GM10248 (cell line): ENCODE data around the gene RUSF1.

Source experiments
- CTCF ChIA-PET: fragments of 300-600 bp; sonication (Branson Sonifier 250); formaldehyde crosslinking; extraction: SDS; loops from one replicate; lab custom pipeline; 2021; ENCODE audit warnings: antibody characterized with exemption; lab: Yijun Ruan, JAX
- POLR2A ChIA-PET: fragments of 350-650 bp; sonication (Branson Sonifier 250); formaldehyde crosslinking; extraction: SDS; loops from one replicate; lab custom pipeline; 2020; ENCODE audit warnings: antibody characterized with exemption; lab: Yijun Ruan, JAX
- DNase-seq: peaks from one replicate; pipeline ENCODE4 v3.0.0; 2012; ENCODE audit errors: extremely low spot score
- TF ChIP-seq, protein P1 (sequence below): IDR thresholded peaks from 2 replicates; pipeline ENCODE4 v1.5.1; 2012; ENCODE audit warnings: mild to moderate bottlenecking, low read depth; ENCODE audit errors: extremely low read depth, missing control alignments, control extremely low read depth

The RUSF1 gene

DNA sequence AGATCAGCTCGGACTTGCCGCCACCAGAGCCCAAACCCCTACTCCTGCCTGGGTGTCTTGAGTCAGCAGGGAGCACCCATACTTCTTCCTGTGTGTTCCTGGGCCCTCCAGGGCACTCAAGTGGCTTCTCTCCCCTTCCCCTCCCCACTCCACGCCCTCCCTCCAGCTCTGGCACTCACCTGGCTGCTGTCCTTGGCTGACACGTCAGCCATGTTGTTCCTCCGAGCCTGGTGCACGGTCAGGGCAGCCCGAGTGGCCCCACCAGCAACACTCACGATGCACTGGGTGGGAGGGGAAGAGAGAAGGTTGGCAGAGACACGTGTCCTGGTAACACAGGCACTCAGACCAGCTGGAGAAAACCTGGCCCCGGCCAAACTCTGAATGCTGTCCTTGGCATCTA is 11.5 kb downstream of the RUSF1 start:
- POLR2A ChIA-PET: no interaction called here
- TF ChIP-seq, protein P1, sequence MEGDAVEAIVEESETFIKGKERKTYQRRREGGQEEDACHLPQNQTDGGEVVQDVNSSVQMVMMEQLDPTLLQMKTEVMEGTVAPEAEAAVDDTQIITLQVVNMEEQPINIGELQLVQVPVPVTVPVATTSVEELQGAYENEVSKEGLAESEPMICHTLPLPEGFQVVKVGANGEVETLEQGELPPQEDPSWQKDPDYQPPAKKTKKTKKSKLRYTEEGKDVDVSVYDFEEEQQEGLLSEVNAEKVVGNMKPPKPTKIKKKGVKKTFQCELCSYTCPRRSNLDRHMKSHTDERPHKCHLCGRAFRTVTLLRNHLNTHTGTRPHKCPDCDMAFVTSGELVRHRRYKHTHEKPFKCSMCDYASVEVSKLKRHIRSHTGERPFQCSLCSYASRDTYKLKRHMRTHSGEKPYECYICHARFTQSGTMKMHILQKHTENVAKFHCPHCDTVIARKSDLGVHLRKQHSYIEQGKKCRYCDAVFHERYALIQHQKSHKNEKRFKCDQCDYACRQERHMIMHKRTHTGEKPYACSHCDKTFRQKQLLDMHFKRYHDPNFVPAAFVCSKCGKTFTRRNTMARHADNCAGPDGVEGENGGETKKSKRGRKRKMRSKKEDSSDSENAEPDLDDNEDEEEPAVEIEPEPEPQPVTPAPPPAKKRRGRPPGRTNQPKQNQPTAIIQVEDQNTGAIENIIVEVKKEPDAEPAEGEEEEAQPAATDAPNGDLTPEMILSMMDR: no peak
- CTCF ChIA-PET: interaction anchor here (0.9 to 1.9 kb wide), 2 partner anchors 10 to 36 kb away, joined by 3 to 5 read pairs; no protein-coding TSS in a partner anchor
- no peak for DNase-seq

DNA sequence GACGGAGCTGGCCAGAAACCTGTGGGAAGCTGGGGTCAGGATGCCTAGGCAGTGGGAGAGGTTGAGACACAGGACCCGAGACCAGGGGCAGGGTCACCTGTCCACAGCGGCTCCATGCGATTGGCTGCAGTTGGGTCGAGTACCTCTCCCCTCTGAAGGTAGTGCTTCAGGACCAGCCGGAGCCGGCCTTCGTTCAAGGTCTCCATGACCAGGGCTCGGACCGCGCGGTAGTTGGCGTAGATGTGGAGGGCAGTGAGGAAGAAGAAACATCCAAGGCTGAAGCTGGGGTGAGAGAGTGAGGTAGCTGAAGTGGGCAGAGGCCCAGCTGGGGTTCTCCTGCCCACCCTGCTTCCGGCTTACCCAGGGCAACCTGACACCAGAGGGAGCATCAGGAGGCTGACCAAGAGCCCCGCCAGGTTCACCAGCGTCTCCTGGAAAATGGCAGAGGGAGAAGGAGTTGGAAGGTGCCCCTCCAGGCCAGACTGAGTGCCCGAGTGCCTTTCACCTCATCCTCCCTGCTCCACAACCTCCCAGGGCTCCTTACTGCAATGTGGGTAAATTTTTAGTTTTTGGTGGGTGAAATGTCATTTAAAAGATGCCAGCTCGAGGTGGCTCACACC is 14.6 kb downstream of the RUSF1 start:
- CTCF ChIA-PET: interaction anchor here (1.4 kb wide), 1 partner anchor 33 kb away, joined by 4 read pairs; no protein-coding TSS in a partner anchor
- DNase-seq: no peak
- POLR2A ChIA-PET: no interaction called here
- TF ChIP-seq, protein P1: no peak

DNA sequence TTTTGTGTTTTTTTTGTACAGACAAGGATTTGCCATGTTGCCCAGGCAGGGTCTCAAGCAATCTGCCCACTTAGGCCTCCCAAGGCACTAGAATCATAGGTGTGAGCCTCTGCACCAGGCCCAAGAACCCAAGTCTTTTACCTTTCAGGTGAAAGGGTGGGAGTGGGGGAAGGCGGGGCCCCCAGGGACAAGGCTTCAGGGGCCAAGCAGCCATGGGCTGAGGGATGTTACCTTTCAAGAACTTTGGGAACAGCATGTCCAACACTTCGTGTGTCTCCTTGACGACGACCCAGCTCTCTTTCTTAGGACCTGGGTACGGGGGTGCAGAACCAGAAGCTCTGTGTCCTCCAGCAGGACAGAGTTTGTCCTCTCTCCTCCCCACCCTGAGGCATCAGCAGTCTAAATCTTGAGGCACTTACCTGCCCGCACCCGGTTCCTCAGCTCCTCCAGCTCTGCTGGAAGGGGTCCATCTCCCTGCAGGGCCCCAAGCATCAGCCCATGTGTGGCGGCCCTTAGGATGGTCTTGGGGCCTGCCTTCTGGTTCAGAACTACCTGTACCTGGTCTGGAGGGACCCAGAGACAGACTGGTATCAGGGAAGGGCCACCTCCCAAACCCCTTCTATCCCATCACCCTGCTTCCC is 16.3 kb downstream of the RUSF1 start:
- TF ChIP-seq, protein P1: no peak
- POLR2A ChIA-PET: interaction anchor here (1.0 kb wide), 1 partner anchor 16 kb away, joined by 5 read pairs; the partner anchor contains the start of gene RUSF1
- no peak for DNase-seq
- CTCF ChIA-PET: no interaction called here

DNA sequence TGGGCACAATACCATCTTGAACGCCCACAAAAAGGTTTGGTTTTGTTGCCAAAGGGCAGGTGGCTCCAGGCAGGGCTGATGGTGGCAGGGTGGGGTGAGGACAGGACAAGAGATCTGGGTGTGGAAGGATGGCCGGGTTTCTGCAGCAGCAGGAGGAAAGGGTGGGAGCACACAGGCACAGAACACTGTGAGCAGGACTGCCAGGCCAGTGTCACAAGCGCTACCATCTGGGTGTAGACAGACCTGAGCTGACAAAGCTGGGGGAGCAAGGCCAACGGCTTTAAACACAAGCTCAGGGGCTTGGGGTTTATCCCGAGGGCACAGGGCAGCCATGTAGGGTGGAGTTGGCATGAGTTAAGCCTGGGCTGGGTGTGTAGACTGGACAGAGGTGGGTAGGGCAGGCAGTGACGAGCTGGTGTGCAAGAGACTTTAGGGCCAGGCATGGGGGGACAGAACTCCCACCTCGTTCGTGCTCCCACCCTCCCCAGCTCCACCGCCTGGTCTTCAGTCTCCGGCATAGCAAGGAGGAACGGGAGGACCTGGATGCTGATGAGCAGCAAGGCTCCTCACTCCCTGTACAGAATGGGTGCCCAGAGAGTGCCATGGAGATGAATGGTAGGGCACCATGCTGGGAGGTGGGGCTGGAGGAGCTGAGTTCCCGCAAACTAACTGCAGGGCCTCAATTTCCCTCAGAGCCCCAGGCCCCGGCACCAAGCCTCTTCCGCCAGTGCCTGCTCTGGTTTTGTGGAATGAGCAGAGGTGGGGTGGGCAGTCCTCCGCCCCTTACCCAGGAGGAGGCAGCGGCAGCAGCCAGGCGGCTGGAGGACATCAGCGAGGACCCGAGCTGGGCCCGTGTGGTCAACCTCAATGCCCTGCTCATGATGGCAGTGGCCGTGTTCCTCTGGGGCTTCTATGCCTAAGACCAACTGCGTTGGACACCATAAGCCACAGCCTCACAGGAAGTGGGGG is 18.3 kb downstream of the RUSF1 start:
- TF ChIP-seq, protein P1: no peak
- no peak for DNase-seq
- CTCF ChIA-PET: interaction anchor here (1.2 to 1.7 kb wide), 2 partner anchors 10 to 29 kb away, joined by 5 to 9 read pairs; no protein-coding TSS in a partner anchor
- POLR2A ChIA-PET: no interaction called here

DNA sequence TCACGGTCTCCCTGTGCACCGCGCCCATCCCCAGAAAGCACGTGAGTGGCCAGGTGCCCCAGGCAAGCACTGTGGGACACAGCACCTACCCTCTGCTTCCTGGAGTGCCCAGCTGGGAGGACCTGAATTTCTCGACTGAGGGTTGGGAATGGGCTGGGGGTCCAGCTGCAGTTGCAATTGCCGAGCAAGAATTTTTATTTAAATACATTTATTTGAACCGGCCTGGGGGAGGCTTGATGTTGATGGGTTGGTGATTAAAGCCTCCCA is 19.0 kb downstream of the RUSF1 start:
- ChIA-PET POLR2A (no interaction called here), CTCF (interaction anchor here (1.7 kb wide), 1 partner anchor 10 kb away, joined by 9 read pairs; no protein-coding TSS in a partner anchor)
- TF ChIP-seq, protein P1: no peak
- no peak for DNase-seq
